SH-SY5Y (cell line): ENCODE data around the gene MORC2.

Source experiments
- GATA2 ChIP-seq: IDR thresholded peaks from 2 replicates; pipeline ENCODE4 v1.6.1; 2011; ENCODE audit warnings: mild to moderate bottlenecking, low read depth, low read length
- GATA3 ChIP-seq: IDR thresholded peaks from 2 replicates; pipeline ENCODE4 v1.6.1; 2011; ENCODE audit warnings: low read depth, mild to moderate bottlenecking, low read length, moderate library complexity

DNA sequence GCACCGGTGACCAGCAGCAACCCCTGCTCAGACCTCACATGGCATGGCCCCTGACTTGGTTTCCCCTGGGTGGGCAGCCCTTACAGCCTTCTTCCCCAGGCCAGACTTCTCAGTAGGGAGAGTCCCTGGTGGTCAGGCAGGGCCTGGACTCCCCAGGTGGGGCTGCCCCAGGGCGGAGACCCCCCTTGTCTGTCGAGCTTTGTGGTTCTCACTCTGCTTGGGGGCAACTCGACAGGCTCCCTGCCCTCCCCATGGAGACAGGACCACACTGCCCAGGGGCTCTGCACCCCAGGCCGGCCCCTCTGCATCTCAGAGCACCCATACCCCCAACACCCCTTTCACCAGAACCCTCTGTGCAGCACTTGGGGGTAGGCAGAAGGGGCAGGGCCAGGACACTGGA is 87.7 kb downstream of the MORC2 start:
- no peak for TF ChIP-seq GATA2
- no peak for TF ChIP-seq GATA3
